GM18858 (cell line): ENCODE data around the gene MFF.
"Not testable (repeated sequence)": the region's sequence is repeated elsewhere in the genome, so short reads cannot be mapped to it uniquely, and the experiment has no call there.

Experiments used
- ATAC-seq: cut with Tn5 transposase; IDR thresholded peaks from one replicate; pipeline ENCODE4 v1.9.1; 2021; ENCODE audit not compliant: unreplicated experiment

MFF gene

GRCh38 chr2:227376656-227377396, 51.8 kb downstream of the MFF start:
- ATAC-seq, result no peak

- no peak for ATAC-seq
These were observed 52.7 kb downstream of the MFF start for GRCh38 chr2:227377467-227378351.

- no peak for ATAC-seq
These were observed 53.3 kb downstream of the MFF start for GRCh38 chr2:227378371-227378782.

GRCh38 chr2:227379095-227379494, 54.0 kb downstream of the MFF start, which contains the start of gene TM4SF20:
Gene TM4SF20 (minus strand): TSS chr2:227379306. CDS start chr2:227379268, 38 bp downstream.
- ATAC-seq, result no peak

GRCh38 chr2:227382241-227382835, 57.3 kb downstream of the MFF start:
- not testable (repeated sequence) for ATAC-seq

- ATAC-seq, result no peak
These were observed 58.6 kb downstream of the MFF start for GRCh38 chr2:227383686-227384085.

- no peak for ATAC-seq
These were observed 61.6 kb downstream of the MFF start for GRCh38 chr2:227386630-227387029.

GRCh38 chr2:227387583-227387982, 62.5 kb downstream of the MFF start, which contains the start of gene SCYGR1:
Gene SCYGR1 (minus strand): TSS chr2:227387949. CDS start chr2:227387949, 0 bp downstream.
- ATAC-seq, result not testable (repeated sequence)

GRCh38 chr2:227388537-227389011, 63.5 kb downstream of the MFF start:
- no peak for ATAC-seq

GRCh38 chr2:227389231-227389630, 64.2 kb downstream of the MFF start:
- no peak for ATAC-seq

- no peak for ATAC-seq
These were observed 64.6 kb downstream of the MFF start for GRCh38 chr2:227389661-227390060.

GRCh38 chr2:227390468-227391256, 65.6 kb downstream of the MFF start:
- no peak for ATAC-seq

- no peak for ATAC-seq
These were observed 69.3 kb downstream of the MFF start for GRCh38 chr2:227394401-227394800.

- ATAC-seq, result no peak
These were observed 70.5 kb downstream of the MFF start for GRCh38 chr2:227395556-227395955.

- no peak for ATAC-seq
These were observed 72.5 kb downstream of the MFF start for GRCh38 chr2:227397562-227397961.

GRCh38 chr2:227398684-227399670, 73.9 kb downstream of the MFF start:
- ATAC-seq, result no peak

GRCh38 chr2:227401550-227401949, 76.5 kb downstream of the MFF start:
- ATAC-seq, result no peak

GRCh38 chr2:227402321-227402720, 77.3 kb downstream of the MFF start:
- ATAC-seq, result no peak

GRCh38 chr2:227402959-227403358, 77.9 kb downstream of the MFF start:
- no peak for ATAC-seq
